RPMI7951 (cell line): ENCODE results near the gene TMEM139. TPM values are rescaled to one million over a fixed set of nuclear protein-coding genes. Genes with fewer than 3 reads are reported as not detected.
"Not testable (repeated sequence)": the region's sequence is repeated elsewhere in the genome, so short reads cannot be mapped to it uniquely, and the experiment has no call there.

Experiments
- DNase-seq: peaks from one replicate; pipeline ENCODE4 v3.0.0-alpha.2; 2012; ENCODE audit warnings: low read depth
- total RNA-seq: library from RNA; depleted of rRNA; stranded (reverse); fragments of >200 nt; shearing (Covaris generic); gene quantifications from 2 replicates; pipeline ENCODE4 v1.2.3, GENCODE V29; 2014

TMEM139 gene
- total RNA-seq, 1 experiment from 2014 or later, result not detected

DNA sequence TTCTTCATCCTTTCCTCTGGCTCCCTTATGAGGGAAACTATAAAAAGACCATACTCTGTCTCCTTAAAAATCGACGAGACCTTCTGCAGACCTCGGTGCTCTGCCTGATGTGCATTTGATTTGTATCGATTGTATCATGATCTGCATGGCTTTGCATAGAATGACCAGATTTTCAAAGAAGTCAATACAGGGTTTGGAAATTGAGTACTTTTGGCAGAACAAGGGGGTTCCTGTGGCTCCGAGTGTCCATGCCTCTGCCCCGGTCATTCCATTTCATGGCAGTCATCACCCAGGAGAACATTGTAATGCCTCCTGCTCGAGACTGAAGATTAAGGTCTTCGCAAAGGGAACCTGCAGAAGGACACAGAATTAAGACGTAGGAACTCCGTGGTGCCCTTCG lies 4.1 kb downstream of the TMEM139 start:
- peak; percentile 18 for DNase-seq

DNA sequence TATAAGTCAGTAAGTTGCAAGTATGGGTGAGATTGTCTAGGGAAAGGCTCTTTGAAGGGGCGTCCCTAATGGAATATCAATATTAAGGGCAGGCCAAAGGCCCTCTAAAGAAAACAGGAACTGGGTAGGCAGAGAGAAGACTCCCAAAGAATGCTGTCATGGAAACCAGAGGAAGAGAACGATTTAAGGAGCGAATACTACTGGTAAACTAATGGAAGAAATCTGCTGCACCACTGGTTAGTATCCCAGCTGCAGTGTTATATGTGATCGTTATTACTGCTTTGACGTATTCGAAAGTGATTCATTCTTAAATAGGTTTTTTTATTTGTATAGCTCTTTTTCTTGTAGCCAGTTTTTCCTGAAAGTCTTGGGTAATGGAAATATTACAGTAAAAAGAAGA lies 4.7 kb downstream of the TMEM139 start:
- no peak for DNase-seq

- DNase-seq, result not testable (repeated sequence)
These were observed 5.1 kb downstream of the TMEM139 start for GRCh38 chr7:143289888-143290287.

GRCh38 chr7:143290293-143290692 lies 5.5 kb downstream of the TMEM139 start:
- no peak for DNase-seq

GRCh38 chr7:143292876-143293275 lies 8.1 kb downstream of the TMEM139 start:
- no peak for DNase-seq

- no peak for DNase-seq
These were observed 11.1 kb downstream of the TMEM139 start for GRCh38 chr7:143295870-143296269.

DNA sequence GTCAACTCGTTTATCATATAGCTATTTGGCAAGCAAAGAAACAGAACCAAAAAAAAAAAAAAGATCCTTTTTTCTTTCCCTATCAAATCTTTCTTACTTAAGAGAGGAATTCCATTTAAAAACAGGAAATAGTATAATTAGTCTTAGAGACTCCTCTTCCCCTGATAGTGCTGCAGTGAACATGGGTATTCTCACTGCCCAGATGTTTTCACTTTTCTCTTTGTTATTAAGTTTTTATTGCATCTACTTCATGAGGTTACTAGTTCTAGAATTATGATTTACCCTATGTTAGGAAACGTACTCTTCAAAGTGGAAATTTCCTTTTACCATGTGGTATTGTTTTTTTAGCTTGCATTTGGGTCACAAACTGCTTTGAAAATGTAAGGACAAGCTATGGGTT lies 11.9 kb downstream of the TMEM139 start:
- DNase-seq, result no peak

- DNase-seq, result no peak
These were observed 14.6 kb downstream of the TMEM139 start for GRCh38 chr7:143299346-143299745.

- DNase-seq, result peak; percentile 18
These were observed 15.1 kb downstream of the TMEM139 start for GRCh38 chr7:143299840-143300239.

GRCh38 chr7:143300959-143301935 lies 16.5 kb downstream of the TMEM139 start:
- no peak for DNase-seq

GRCh38 chr7:143303733-143304132 lies 19.0 kb downstream of the TMEM139 start:
- no peak for DNase-seq

DNA sequence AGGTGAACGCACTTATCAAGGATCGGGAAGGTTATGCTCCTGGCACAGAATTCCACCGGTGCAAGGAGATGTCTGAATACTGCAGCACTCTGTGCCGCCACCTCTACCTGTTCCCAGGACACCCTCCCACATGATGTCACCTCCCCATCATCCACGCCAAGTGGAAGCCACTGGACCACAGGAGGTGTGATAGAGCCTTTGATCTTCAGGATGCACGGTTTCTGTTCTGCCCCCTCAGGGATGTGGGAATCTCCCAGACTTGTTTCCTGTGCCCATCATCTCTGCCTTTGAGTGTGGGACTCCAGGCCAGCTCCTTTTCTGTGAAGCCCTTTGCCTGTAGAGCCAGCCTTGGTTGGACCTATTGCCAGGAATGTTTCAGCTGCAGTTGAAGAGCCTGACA lies 20.2 kb downstream of the TMEM139 start:
- DNase-seq, result no peak

DNA sequence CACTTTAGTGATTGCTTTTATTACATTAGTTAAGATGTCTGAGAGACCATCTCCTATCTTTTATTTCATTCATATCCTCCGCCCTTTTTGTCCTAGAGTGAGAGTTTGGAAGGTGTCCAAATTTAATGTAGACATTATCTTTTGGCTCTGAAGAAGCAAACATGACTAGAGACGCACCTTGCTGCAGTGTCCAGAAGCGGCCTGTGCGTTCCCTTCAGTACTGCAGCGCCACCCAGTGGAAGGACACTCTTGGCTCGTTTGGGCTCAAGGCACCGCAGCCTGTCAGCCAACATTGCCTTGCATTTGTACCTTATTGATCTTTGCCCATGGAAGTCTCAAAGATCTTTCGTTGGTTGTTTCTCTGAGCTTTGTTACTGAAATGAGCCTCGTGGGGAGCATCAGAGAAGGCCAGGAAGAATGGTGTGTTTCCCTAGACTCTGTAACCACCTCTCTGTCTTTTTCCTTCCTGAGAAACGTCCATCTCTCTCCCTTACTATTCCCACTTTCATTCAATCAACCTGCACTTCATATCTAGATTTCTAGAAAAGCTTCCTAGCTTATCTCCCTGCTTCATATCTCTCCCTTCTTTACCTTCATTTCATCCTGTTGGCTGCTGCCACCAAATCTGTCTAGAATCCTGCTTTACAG lies 20.8 kb downstream of the TMEM139 start:
- DNase-seq, result peak; percentile 26

DNA sequence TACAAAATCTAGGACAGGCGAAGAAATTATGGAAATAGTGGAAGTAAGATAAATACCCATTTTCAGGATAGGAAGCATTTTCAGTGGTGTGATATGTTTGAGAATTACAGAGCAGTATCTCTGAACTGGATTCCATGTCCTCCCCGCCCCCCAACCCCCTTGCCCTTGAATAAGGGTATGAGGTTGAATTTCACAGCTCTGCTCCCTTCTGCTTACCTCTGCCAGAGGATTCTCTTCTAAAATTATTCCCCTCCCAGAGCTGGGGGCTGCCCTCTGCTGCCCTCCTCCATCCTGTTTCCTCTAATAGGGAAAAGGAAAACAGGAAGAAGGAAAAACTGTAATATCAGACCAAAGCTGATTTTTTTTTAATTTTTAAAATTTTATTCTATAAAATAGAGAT lies 23.9 kb downstream of the TMEM139 start:
- DNase-seq, result no peak

DNA sequence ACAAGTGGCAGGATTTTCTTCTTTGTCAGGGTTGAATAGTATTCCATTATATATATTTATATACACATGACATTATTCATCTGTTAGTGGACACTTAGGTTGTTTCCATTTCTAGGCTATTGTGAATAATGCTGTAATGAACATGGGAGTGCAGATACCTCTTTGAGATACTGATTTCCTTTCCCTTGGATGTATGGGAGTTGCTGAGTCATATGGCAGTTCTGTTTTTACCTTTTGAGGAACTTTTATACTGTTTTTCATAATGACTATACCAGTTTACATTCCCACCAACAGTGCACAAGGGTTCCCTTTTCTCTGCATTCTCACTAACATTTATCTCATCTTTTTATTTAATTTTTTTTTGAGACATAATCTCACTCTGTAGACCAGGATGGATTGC lies 29.4 kb downstream of the TMEM139 start:
- no peak for DNase-seq

DNA sequence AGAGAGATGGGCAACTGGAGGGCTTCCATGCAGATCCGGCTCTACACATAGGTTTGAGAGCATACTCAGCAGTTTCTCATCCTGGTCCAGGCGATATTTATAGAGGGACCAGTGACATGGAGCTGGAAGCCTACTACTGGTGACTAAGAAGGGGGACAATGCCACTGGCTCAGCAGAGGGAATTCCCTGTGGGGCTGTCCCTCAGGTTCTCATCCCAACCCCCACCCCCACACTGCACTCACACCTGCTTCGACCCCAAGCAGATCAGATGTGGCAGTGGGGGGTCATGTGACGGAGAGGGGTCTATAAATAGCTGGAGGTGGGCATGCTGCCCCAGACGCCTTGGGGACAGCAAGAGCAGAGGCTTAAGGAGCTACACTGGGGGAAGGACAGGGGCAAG lies 31.0 kb downstream of the TMEM139 start, which contains the start of gene CLCN1:
TSS of gene CLCN1 (plus strand) at position 336 of the 400 bp plus-strand sequence. CDS start 102 bp downstream, outside the sequence.
- no peak for DNase-seq

GRCh38 chr7:143316492-143316891 lies 31.7 kb downstream of the TMEM139 start:
- no peak for DNase-seq

DNA sequence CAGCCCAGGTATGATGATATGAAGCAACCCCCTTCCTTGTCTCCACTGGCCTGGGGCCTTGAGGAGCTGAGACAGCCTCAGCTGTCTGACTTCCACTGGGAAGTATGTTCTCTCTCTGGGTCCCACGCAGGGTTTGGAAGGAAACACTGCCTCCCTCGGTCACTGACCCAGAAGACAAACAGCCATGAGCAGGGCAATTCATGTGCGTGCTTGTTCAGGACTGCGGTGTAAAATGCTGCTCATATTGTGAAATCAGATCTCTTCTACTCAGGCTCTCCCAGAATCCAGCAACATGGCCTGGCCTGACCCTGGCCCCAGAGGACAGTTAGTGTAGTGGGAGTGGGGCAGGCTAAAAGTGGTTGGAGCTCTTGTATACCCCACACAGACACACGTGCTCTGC lies 33.9 kb downstream of the TMEM139 start:
- peak; percentile 5 for DNase-seq

- peak; percentile 17 for DNase-seq
These were observed 35.9 kb downstream of the TMEM139 start for GRCh38 chr7:143320620-143321019.

- no peak for DNase-seq
These were observed 36.5 kb downstream of the TMEM139 start for GRCh38 chr7:143321242-143321641.

DNA sequence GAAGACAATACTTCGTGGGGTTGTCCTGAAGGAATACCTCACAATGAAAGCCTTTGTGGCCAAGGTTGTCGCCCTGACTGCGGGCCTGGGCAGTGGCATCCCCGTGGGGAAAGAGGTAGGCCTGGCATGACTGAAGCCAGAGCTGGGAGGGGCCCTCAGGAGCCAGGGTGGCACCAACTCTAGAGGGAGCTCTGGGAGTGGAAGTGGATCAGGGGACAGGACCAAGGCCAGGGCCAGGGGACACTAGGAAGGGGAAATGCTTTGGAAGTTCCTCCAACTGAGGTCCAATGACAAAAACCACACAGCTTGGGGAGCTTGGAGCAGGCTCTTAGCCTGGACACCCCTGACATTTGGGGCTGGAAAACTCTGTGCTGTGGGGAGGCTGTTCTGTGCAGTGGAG lies 37.0 kb downstream of the TMEM139 start:
- no peak for DNase-seq

GRCh38 chr7:143322760-143323633 lies 38.2 kb downstream of the TMEM139 start:
- no peak for DNase-seq
